ENCODE results near the gene PFN1.
A peak's percentile ranks its signal among the peaks of the same experiment; 100 is the strongest.

The PFN1 gene

GRCh38 chr17:4940555-4941318 lies 7.6 kb downstream of the PFN1 start:
- peak overlapping the region; percentile 69 for H3K9ac ChIP-seq
- peaks cover 20% of the 10 kb centered on the region for H3K79me2 ChIP-seq
- peak overlapping the region; percentile 81 for H2AFZ ChIP-seq
- peak overlapping the region; percentile 97 for H3K4me2 ChIP-seq (ENCODE audit: low read length)
- H3K27ac ChIP-seq, result peak overlapping the region; percentile 91
- H3K4me3 ChIP-seq (ENCODE audit: low read depth, low read length), result peak overlapping the region; percentile 91
- peaks cover 22% of the 10 kb centered on the region for H3K4me1 ChIP-seq
- H3K36me3 ChIP-seq (ENCODE audit: control insufficient read depth, insufficient read depth, low read length), result no peaks in the 10 kb centered on the region
- H3K9me3 ChIP-seq (ENCODE audit: control insufficient read depth, low read length), result no peaks in the 10 kb centered on the region
- no peaks in the 10 kb centered on the region for H3K27me3 ChIP-seq (ENCODE audit: control insufficient read depth, insufficient read depth, low read length)
- no peak for TF ChIP-seq CTCF (IDR thresholded peaks at IDR 0.05)

- no peak for TF ChIP-seq CTCF (IDR thresholded peaks at IDR 0.05)
- peaks cover 20% of the 10 kb centered on the region for H3K79me2 ChIP-seq
- H3K36me3 ChIP-seq (ENCODE audit: control insufficient read depth, insufficient read depth, low read length), result no peaks in the 10 kb centered on the region
- H2AFZ ChIP-seq, result peak within 1 kb of the TSS; percentile 81
- H3K9me3 ChIP-seq (ENCODE audit: control insufficient read depth, low read length), result no peaks in the 10 kb centered on the region
- peak within 1 kb of the TSS; percentile 69 for H3K9ac ChIP-seq
- peaks cover 18% of the 10 kb centered on the region for H3K4me1 ChIP-seq
- H3K4me3 ChIP-seq (ENCODE audit: low read depth, low read length), result peak within 1 kb of the TSS; percentile 91
- H3K27ac ChIP-seq, result peak within 1 kb of the TSS; percentile 91
- no peaks in the 10 kb centered on the region for H3K27me3 ChIP-seq (ENCODE audit: control insufficient read depth, insufficient read depth, low read length)
- peak within 1 kb of the TSS; percentile 97 for H3K4me2 ChIP-seq (ENCODE audit: low read length)
These were observed 8.4 kb downstream of the PFN1 start, which contains the start of the genes RNF167 and SLC25A11 for GRCh38 chr17:4939796-4940554. Gene RNF167, plus strand, starts transcription at chr17:4940268. Its CDS starts 642 bp downstream, at chr17:4940910. Gene SLC25A11, minus strand, starts transcription at chr17:4940046. Its CDS starts 136 bp downstream, at chr17:4939910.

- no peaks in the 10 kb centered on the region for H3K36me3 ChIP-seq (ENCODE audit: control insufficient read depth, insufficient read depth, low read length)
- peak overlapping the region; percentile 39 for H3K9ac ChIP-seq
- no peaks in the 10 kb centered on the region for H3K27me3 ChIP-seq (ENCODE audit: control insufficient read depth, insufficient read depth, low read length)
- peak overlapping the region; percentile 91 for H3K4me3 ChIP-seq (ENCODE audit: low read depth, low read length)
- H3K79me2 ChIP-seq, result peaks cover 20% of the 10 kb centered on the region
- no peaks in the 10 kb centered on the region for H3K9me3 ChIP-seq (ENCODE audit: control insufficient read depth, low read length)
- no peak for TF ChIP-seq CTCF (IDR thresholded peaks at IDR 0.05)
- H3K27ac ChIP-seq, result peak overlapping the region; percentile 91
- H3K4me1 ChIP-seq, result peaks cover 17% of the 10 kb centered on the region
- peak overlapping the region; percentile 97 for H3K4me2 ChIP-seq (ENCODE audit: low read length)
- peak overlapping the region; percentile 81 for H2AFZ ChIP-seq
These were observed 8.9 kb downstream of the PFN1 start for GRCh38 chr17:4939546-4939795.

- peak overlapping the region; percentile 91 for H3K4me3 ChIP-seq (ENCODE audit: low read depth, low read length)
- no peaks in the 10 kb centered on the region for H3K27me3 ChIP-seq (ENCODE audit: control insufficient read depth, insufficient read depth, low read length)
- peak overlapping the region; percentile 97 for H3K4me2 ChIP-seq (ENCODE audit: low read length)
- peak overlapping the region; percentile 81 for H2AFZ ChIP-seq
- H3K9ac ChIP-seq, result peak overlapping the region; percentile 39
- H3K27ac ChIP-seq, result peak overlapping the region; percentile 91
- peaks cover 17% of the 10 kb centered on the region for H3K4me1 ChIP-seq
- no peaks in the 10 kb centered on the region for H3K36me3 ChIP-seq (ENCODE audit: control insufficient read depth, insufficient read depth, low read length)
- H3K9me3 ChIP-seq (ENCODE audit: control insufficient read depth, low read length), result no peaks in the 10 kb centered on the region
- peaks cover 20% of the 10 kb centered on the region for H3K79me2 ChIP-seq
- no peak for TF ChIP-seq CTCF (IDR thresholded peaks at IDR 0.05)
These were observed 9.4 kb downstream of the PFN1 start for GRCh38 chr17:4938688-4939545.
